ENCODE results near the gene SH3PXD2B.

DNA sequence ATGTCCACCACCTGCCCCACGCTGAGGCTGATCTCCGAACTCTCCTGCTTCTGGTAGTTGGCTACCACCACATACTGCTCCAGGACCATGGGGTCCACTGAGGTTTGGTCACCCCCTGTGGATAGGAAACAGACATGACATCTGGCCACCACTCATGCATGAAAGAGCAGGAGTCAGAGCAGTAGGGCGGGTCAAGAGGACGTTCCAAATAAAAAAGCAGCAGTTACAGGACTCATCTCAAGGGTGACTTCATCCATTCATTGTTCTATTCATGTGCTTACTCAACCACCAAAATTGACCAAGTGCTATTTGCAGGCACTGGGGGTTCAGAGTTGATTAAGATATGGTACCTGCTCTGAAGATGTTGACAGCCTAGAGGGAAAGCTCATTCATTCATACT is 91.6 kb downstream of the SH3PXD2B start:
- TF ChIP-seq EEA1 (CRISPR knock-in tag; IDR thresholded peaks at IDR 0.05; ENCODE audit: borderline replicate concordance) = no peak
- TF ChIP-seq, protein P1, sequence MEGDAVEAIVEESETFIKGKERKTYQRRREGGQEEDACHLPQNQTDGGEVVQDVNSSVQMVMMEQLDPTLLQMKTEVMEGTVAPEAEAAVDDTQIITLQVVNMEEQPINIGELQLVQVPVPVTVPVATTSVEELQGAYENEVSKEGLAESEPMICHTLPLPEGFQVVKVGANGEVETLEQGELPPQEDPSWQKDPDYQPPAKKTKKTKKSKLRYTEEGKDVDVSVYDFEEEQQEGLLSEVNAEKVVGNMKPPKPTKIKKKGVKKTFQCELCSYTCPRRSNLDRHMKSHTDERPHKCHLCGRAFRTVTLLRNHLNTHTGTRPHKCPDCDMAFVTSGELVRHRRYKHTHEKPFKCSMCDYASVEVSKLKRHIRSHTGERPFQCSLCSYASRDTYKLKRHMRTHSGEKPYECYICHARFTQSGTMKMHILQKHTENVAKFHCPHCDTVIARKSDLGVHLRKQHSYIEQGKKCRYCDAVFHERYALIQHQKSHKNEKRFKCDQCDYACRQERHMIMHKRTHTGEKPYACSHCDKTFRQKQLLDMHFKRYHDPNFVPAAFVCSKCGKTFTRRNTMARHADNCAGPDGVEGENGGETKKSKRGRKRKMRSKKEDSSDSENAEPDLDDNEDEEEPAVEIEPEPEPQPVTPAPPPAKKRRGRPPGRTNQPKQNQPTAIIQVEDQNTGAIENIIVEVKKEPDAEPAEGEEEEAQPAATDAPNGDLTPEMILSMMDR (CRISPR knock-in tag; IDR thresholded peaks at IDR 0.05) = no peak
- no peak for TF ChIP-seq SIN3A (IDR thresholded peaks at IDR 0.05; ENCODE audit: borderline replicate concordance, low read depth, low read length)
- TF ChIP-seq RFX5 (IDR thresholded peaks at IDR 0.05; ENCODE audit: low read depth, low read length) = no peak
- no peak for TF ChIP-seq ZFP1 (CRISPR knock-in tag; IDR thresholded peaks at IDR 0.05)
- TF ChIP-seq NRL (CRISPR knock-in tag; IDR thresholded peaks at IDR 0.05; ENCODE audit: borderline replicate concordance) = no peak
- no peak for TF ChIP-seq TRAFD1 (CRISPR knock-in tag; IDR thresholded peaks at IDR 0.05; ENCODE audit: borderline replicate concordance)
- no peak for TF ChIP-seq EZH2 (conservative IDR thresholded peaks at IDR 0.05; ENCODE audit: low read depth, low read length)
- no peak for TF ChIP-seq POLR2AphosphoS5 (IDR thresholded peaks at IDR 0.05; ENCODE audit: low read depth, low read length)
- TF ChIP-seq ZBTB20 (CRISPR knock-in tag; IDR thresholded peaks at IDR 0.05; ENCODE audit: borderline replicate concordance, low read depth) = no peak
